Measurements from ENCODE around the gene PADI4. TPM values are rescaled to one million over a fixed set of nuclear protein-coding genes. Genes with fewer than 3 reads are reported as not detected.

The PADI4 gene
- total RNA-seq, 1 experiment from 2014 or later, result 0.26 TPM

- TF ChIP-seq ATF6 (CRISPR knock-in tag; IDR thresholded peaks at IDR 0.05), result no peak
- TF ChIP-seq NFATC4 (CRISPR knock-in tag; IDR thresholded peaks at IDR 0.05), result no peak
- TF ChIP-seq, protein P1, sequence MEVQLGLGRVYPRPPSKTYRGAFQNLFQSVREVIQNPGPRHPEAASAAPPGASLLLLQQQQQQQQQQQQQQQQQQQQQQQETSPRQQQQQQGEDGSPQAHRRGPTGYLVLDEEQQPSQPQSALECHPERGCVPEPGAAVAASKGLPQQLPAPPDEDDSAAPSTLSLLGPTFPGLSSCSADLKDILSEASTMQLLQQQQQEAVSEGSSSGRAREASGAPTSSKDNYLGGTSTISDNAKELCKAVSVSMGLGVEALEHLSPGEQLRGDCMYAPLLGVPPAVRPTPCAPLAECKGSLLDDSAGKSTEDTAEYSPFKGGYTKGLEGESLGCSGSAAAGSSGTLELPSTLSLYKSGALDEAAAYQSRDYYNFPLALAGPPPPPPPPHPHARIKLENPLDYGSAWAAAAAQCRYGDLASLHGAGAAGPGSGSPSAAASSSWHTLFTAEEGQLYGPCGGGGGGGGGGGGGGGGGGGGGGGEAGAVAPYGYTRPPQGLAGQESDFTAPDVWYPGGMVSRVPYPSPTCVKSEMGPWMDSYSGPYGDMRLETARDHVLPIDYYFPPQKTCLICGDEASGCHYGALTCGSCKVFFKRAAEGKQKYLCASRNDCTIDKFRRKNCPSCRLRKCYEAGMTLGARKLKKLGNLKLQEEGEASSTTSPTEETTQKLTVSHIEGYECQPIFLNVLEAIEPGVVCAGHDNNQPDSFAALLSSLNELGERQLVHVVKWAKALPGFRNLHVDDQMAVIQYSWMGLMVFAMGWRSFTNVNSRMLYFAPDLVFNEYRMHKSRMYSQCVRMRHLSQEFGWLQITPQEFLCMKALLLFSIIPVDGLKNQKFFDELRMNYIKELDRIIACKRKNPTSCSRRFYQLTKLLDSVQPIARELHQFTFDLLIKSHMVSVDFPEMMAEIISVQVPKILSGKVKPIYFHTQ (CRISPR knock-in tag; IDR thresholded peaks at IDR 0.05), result no peak
Observed at GRCh38 chr1:17273096-17273495, 34.9 kb upstream of the PADI4 start (continued).

- Mint-ChIP-seq H3K27me3 (ENCODE audit: low read depth) (no peaks in the 10 kb centered on the region), H3K27ac (no peak overlapping the region), H3K9me3 (no peaks in the 10 kb centered on the region), H3K4me3 (no peak overlapping the region), H3K36me3 (no peaks in the 10 kb centered on the region), H3K4me1 (no peaks in the 10 kb centered on the region)
- POLR2A ChIA-PET, result no interaction called here
- TF ChIP-seq SP1 (CRISPR knock-in tag; conservative IDR thresholded peaks at IDR 0.05) (no peak), NFE2L1 (CRISPR knock-in tag; IDR thresholded peaks at IDR 0.05) (no peak), CTCF (IDR thresholded peaks at IDR 0.05) (peak; percentile 72)
- ATAC-seq (peak; percentile 84), DNase-seq (ENCODE audit: low spot score) (peak; percentile 75)
- CTCF ChIA-PET, result interaction anchor here (0.6 to 1.8 kb wide), 13 partner anchors 13 to 153 kb away, joined by 3 to 8 read pairs (median 3); partner anchors contain the start of gene PADI4
Observed at GRCh38 chr1:17274186-17275170, 33.5 kb upstream of the PADI4 start.

GRCh38 chr1:17276568-17276967 lies 31.4 kb upstream of the PADI4 start:
- no peaks in the 10 kb centered on the region for H3K9me3 Mint-ChIP-seq
- H3K36me3 Mint-ChIP-seq, result no peaks in the 10 kb centered on the region
- POLR2A ChIA-PET, result no interaction called here
- CTCF ChIA-PET, result interaction anchor here (0.6 to 1.6 kb wide), 6 partner anchors 59 to 176 kb away, joined by 3 to 9 read pairs (median 3); no protein-coding TSS in a partner anchor
- TF ChIP-seq, protein P2, sequence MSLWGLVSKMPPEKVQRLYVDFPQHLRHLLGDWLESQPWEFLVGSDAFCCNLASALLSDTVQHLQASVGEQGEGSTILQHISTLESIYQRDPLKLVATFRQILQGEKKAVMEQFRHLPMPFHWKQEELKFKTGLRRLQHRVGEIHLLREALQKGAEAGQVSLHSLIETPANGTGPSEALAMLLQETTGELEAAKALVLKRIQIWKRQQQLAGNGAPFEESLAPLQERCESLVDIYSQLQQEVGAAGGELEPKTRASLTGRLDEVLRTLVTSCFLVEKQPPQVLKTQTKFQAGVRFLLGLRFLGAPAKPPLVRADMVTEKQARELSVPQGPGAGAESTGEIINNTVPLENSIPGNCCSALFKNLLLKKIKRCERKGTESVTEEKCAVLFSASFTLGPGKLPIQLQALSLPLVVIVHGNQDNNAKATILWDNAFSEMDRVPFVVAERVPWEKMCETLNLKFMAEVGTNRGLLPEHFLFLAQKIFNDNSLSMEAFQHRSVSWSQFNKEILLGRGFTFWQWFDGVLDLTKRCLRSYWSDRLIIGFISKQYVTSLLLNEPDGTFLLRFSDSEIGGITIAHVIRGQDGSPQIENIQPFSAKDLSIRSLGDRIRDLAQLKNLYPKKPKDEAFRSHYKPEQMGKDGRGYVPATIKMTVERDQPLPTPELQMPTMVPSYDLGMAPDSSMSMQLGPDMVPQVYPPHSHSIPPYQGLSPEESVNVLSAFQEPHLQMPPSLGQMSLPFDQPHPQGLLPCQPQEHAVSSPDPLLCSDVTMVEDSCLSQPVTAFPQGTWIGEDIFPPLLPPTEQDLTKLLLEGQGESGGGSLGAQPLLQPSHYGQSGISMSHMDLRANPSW (CRISPR knock-in tag; conservative IDR thresholded peaks at IDR 0.05; ENCODE audit: low read depth), result no peak
- H3K4me3 Mint-ChIP-seq, result no peak overlapping the region
- H3K4me1 Mint-ChIP-seq, result no peaks in the 10 kb centered on the region
- H3K27me3 Mint-ChIP-seq (ENCODE audit: low read depth), result no peaks in the 10 kb centered on the region
- no peak overlapping the region for H3K27ac Mint-ChIP-seq
- ATAC-seq (no peak), DNase-seq (ENCODE audit: low spot score) (no peak)

DNA sequence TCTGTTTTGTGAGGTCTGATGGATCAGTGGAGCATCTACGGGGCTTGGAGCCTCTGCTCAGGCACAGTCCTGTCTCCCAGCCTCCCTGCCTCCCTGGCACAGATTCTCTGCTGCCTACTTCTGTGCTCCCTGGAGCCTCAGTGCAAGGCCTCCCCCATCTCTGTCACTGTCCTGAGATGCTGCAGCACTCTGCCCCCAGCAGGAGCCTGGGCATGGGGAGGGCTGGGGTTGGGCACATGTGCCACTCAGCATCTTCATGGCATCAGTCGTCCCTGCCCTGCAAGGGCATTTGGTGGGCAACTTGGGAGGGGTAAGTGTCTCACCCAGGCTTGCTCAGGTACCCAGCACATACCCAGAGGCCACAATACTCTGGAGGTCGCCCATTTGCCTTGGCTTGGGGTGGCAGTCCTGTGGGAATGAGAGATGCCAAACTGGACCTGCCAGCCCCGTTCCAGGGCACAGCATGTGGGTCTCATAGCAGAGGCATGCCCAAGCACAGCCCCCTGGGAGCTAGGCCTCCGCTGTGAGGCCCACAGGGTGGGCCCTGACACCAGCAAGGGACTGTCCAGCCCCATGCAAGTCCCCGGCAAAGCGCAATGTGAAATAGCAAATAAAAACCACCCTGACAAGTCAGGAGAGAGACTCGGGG lies 30.4 kb upstream of the PADI4 start:
- no peaks in the 10 kb centered on the region for H3K27me3 Mint-ChIP-seq (ENCODE audit: low read depth)
- H3K4me3 Mint-ChIP-seq, result no peak overlapping the region
- H3K36me3 Mint-ChIP-seq, result no peaks in the 10 kb centered on the region
- no peak overlapping the region for H3K27ac Mint-ChIP-seq
- no peaks in the 10 kb centered on the region for H3K9me3 Mint-ChIP-seq
- TF ChIP-seq, protein P3, sequence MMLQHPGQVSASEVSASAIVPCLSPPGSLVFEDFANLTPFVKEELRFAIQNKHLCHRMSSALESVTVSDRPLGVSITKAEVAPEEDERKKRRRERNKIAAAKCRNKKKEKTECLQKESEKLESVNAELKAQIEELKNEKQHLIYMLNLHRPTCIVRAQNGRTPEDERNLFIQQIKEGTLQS (CRISPR knock-in tag; conservative IDR thresholded peaks at IDR 0.05), result 0 out of 2 replicates have a peak, but pooled peaks have one; percentile 17
- TF ChIP-seq SMAD3 (CRISPR knock-in tag; IDR thresholded peaks at IDR 0.05; ENCODE audit: borderline replicate concordance), result no peak
- H3K4me1 Mint-ChIP-seq, result no peaks in the 10 kb centered on the region
- CTCF ChIA-PET, result interaction anchor here (1.3 to 1.6 kb wide), 2 partner anchors 58 to 152 kb away, joined by 5 to 9 read pairs; no protein-coding TSS in a partner anchor
- DNase-seq (ENCODE audit: low spot score) (no peak), ATAC-seq (no peak)
- POLR2A ChIA-PET, result no interaction called here
